Liver (tissue), 9 donors: Measurements from ENCODE around the gene PPP3CA. TPM values are rescaled to one million over a fixed set of nuclear protein-coding genes. Genes with fewer than 3 reads are reported as not detected.

Source experiments
- DNase-seq: peaks from one replicate; pipeline ENCODE4 v3.0.0-alpha.2; 2017; ENCODE audit warnings: low spot score
- H3K27ac ChIP-seq, 2 donors: one replicate each; pipeline ENCODE4 v1.7.0; 2013; ENCODE audit warnings: inconsistent platforms in 2 of 2, low read length in 2 of 2, control low read depth in 1 of 2, low read depth in 1 of 2, mild to moderate bottlenecking in 1 of 2
- H3K27me3 ChIP-seq, 4 donors: one replicate each; pipeline versions ENCODE4 v1.6.1 to v1.7.0; 2013; ENCODE audit warnings: low read length in 3 of 4, inconsistent platforms in 1 of 4, mild to moderate bottlenecking in 1 of 4, moderate library complexity in 1 of 4; ENCODE audit not compliant: control insufficient read depth in 4 of 4, insufficient read depth in 4 of 4
- H3K36me3 ChIP-seq, 4 donors: one replicate each; pipeline versions ENCODE4 v1.6.1 to v1.7.0; 2013; ENCODE audit warnings: low read length in 3 of 4, mild to moderate bottlenecking in 3 of 4, low read depth in 1 of 4, moderate library complexity in 1 of 4; ENCODE audit not compliant: control insufficient read depth in 4 of 4, insufficient read depth in 3 of 4
- H3K4me1 ChIP-seq, 4 donors: one replicate each; pipeline versions ENCODE4 v1.6.1 to v1.7.0; 2013; ENCODE audit warnings: low read length in 3 of 4, mild to moderate bottlenecking in 3 of 4, moderate library complexity in 1 of 4; ENCODE audit not compliant: control insufficient read depth in 4 of 4, insufficient read depth in 4 of 4
- H3K4me3 ChIP-seq, 3 donors: one replicate each; pipeline versions ENCODE4 v1.6.1 to v1.7.0; 2013; ENCODE audit warnings: low read length in 3 of 3, control low read depth in 1 of 3, low read depth in 1 of 3, mild to moderate bottlenecking in 1 of 3
- H3K9ac ChIP-seq, 2 donors: one replicate each; pipeline ENCODE4 v1.7.0; 2013; ENCODE audit warnings: low read length in 2 of 2, mild to moderate bottlenecking in 2 of 2, moderate library complexity in 2 of 2, control low read depth in 1 of 2, low read depth in 1 of 2
- H3K9me3 ChIP-seq, 4 donors: one replicate each; pipeline versions ENCODE4 v1.6.1 to v1.7.0; 2013; ENCODE audit warnings: low read length in 3 of 4; ENCODE audit not compliant: control insufficient read depth in 4 of 4
- ATF3 ChIP-seq: IDR thresholded peaks from 2 replicates; pipeline ENCODE4 v1.6.1; 2016; ENCODE audit warnings: antibody characterized with exemption
- EGR1 ChIP-seq, 2 donors: IDR thresholded peaks; 2 replicates each; pipeline ENCODE4 v1.6.1; 2016 to 2018; ENCODE audit warnings: antibody characterized with exemption in 2 of 2, low read depth in 2 of 2
- GABPA ChIP-seq, 2 donors: IDR thresholded peaks in 1 of 2; conservative IDR thresholded peaks in 1 of 2; 2 replicates each; pipeline ENCODE4 v1.6.1; 2016; ENCODE audit warnings: antibody characterized with exemption in 2 of 2, mild to moderate bottlenecking in 1 of 2, moderate library complexity in 1 of 2
- HNF4A ChIP-seq, 2 donors: conservative IDR thresholded peaks; 2 replicates each; pipeline ENCODE4 v1.6.1; 2016; ENCODE audit warnings: antibody characterized with exemption in 2 of 2, mild to moderate bottlenecking in 2 of 2
- HNF4G ChIP-seq: IDR thresholded peaks from 2 replicates; pipeline ENCODE4 v1.6.1; 2016; ENCODE audit warnings: antibody characterized with exemption
- JUND ChIP-seq, 2 donors: IDR thresholded peaks; 2 replicates each; pipeline ENCODE4 v1.6.1; 2016; ENCODE audit warnings: antibody characterized with exemption in 2 of 2
- MAX ChIP-seq: IDR thresholded peaks from 2 replicates; pipeline ENCODE4 v1.6.1; 2016; ENCODE audit warnings: antibody characterized with exemption
- RAD21 ChIP-seq, 2 donors: IDR thresholded peaks; 2 replicates each; pipeline ENCODE4 v1.6.1; 2016; ENCODE audit warnings: antibody characterized with exemption in 2 of 2, mild to moderate bottlenecking in 2 of 2
- TAF1 ChIP-seq: conservative IDR thresholded peaks from 2 replicates; pipeline ENCODE4 v1.6.1; 2016; ENCODE audit warnings: antibody characterized with exemption, mild to moderate bottlenecking
- ZBTB33 ChIP-seq: IDR thresholded peaks from 2 replicates; pipeline ENCODE4 v1.6.1; 2016; ENCODE audit warnings: antibody characterized with exemption
- WGBS: extraction: QIAGEN DNeasy Blood & Tissue Kit; methylation state at CpG from one replicate; pipeline ENCODE4 v1.1.7; 2013; 5-methylcytosine and 5-hydroxymethylcytosine counted together
- polyA plus RNA-seq, 2 donors: library from polyadenylated mRNA; stranded (reverse) in 1 of 2; unstranded in 1 of 2; fragments of 200-250 nt in 1 of 2; fragments of >200 nt in 1 of 2; fragmentation: Nextera tagmentation in 1 of 2; extraction: Ambion mirVana in 1 of 2; gene quantifications; one replicate each; pipeline versions ENCODE4 v1.2.1 to v1.2.3, GENCODE V29; 2013 to 2015
- total RNA-seq, 2 donors: library from RNA; depleted of rRNA; stranded (reverse); fragments of >200 nt; gene quantifications; one replicate each; pipeline ENCODE4 v1.2.3, GENCODE V29; 2014
- TF ChIP-seq, protein P1 (sequence below): fragments of 150-350 bp; IDR thresholded peaks from 2 replicates; pipeline ENCODE4 v1.5.1; 2017; ENCODE audit warnings: improper control_type of control experiment, low read depth, low read length; ENCODE audit not compliant: missing input control
- donor health status: healthy.
- donor health status: healthy.
- donor health status: healthy.
- donor health status: healthy.
- donor health status: healthy.

PPP3CA gene
- total and polyA plus RNA-seq, 4 donors, result 3.6 to 18.2 (median 14.2) TPM

GRCh38 chr4:101259876-101260275, 87.5 kb downstream of the PPP3CA start:
- TF ChIP-seq ZBTB33, result no peak
- no peak for TF ChIP-seq HNF4A (conservative IDR thresholded peaks at IDR 0.05)
- no peak for TF ChIP-seq EGR1 (IDR thresholded peaks at IDR 0.05; ENCODE audit: low read depth in 2 of 2)
- TF ChIP-seq TAF1, result no peak
- no peak for TF ChIP-seq GABPA (IDR thresholded peaks at IDR 0.05 in 1 of 2, conservative IDR thresholded peaks at IDR 0.05 in 1 of 2)
- TF ChIP-seq HNF4G, result no peak
- no peak for TF ChIP-seq JUND (IDR thresholded peaks at IDR 0.05)
- TF ChIP-seq, protein P1, sequence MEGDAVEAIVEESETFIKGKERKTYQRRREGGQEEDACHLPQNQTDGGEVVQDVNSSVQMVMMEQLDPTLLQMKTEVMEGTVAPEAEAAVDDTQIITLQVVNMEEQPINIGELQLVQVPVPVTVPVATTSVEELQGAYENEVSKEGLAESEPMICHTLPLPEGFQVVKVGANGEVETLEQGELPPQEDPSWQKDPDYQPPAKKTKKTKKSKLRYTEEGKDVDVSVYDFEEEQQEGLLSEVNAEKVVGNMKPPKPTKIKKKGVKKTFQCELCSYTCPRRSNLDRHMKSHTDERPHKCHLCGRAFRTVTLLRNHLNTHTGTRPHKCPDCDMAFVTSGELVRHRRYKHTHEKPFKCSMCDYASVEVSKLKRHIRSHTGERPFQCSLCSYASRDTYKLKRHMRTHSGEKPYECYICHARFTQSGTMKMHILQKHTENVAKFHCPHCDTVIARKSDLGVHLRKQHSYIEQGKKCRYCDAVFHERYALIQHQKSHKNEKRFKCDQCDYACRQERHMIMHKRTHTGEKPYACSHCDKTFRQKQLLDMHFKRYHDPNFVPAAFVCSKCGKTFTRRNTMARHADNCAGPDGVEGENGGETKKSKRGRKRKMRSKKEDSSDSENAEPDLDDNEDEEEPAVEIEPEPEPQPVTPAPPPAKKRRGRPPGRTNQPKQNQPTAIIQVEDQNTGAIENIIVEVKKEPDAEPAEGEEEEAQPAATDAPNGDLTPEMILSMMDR, result no peak
- Histone ChIP-seq H3K4me3 (no peak overlapping the region), H3K27me3 (no peaks in the 10 kb centered on the region), H3K4me1 (peaks cover 0 to 12% (median 0%) of the 10 kb centered on the region in 4 donors), H3K9ac (no peak overlapping the region), H3K27ac (no peak overlapping the region), H3K9me3 (no peaks in the 10 kb centered on the region), H3K36me3 (no peaks in the 10 kb centered on the region)
- 74% methylated on average over 4 of the region's 4 CpGs for WGBS
- no peak for DNase-seq

GRCh38 chr4:101258883-101259282, 88.4 kb downstream of the PPP3CA start:
- H3K9ac ChIP-seq, result no peak overlapping the region
- peaks cover 0 to 8% (median 0%) of the 10 kb centered on the region in 4 donors for H3K4me1 ChIP-seq
- H3K27me3 ChIP-seq, result no peaks in the 10 kb centered on the region
- no peak overlapping the region for H3K27ac ChIP-seq
- TF ChIP-seq ATF3, result no peak
- TF ChIP-seq, protein P1, result no peak
- TF ChIP-seq MAX, result no peak
- TF ChIP-seq TAF1, result no peak
- no peak for TF ChIP-seq HNF4A (conservative IDR thresholded peaks at IDR 0.05)
- no peak for TF ChIP-seq RAD21 (IDR thresholded peaks at IDR 0.05)
- 62% methylated on average over 2 of the region's 2 CpGs for WGBS
- H3K9me3 ChIP-seq, result no peaks in the 10 kb centered on the region
- H3K36me3 ChIP-seq, result no peaks in the 10 kb centered on the region
- no peak for DNase-seq
- H3K4me3 ChIP-seq, result no peak overlapping the region
